ENCODE measurements around the gene GALK1.

DNA sequence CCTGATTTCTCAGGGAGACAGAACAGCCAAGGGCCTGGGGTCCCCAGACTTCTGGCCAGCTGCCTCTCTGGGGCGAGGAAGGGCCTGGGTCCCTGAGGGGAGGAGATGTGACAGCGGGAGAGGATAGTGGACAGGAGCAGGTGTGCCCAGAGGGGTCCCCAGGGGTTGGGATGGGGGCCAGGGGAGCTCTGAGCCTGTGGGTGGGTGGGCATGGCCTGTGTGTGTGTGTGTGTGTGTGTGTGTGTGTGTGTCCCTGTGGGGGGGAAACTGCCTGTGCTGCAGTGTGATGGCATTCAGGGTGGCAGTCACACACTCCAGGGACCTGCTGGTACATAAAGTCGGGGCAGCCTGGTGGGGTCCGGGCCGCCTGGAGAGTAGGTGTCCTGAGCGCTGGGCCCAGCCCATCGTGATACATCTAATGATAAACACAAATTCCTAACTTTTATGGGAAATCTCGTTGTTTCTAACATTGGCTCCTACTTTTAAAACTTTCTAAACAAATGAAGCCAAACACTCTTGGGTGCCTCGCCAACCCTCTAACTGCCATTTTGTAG is 42.4 kb downstream of the GALK1 start:
- TF ChIP-seq EZH2 (IDR thresholded peaks at IDR 0.05; ENCODE audit: insufficient read depth, poor library complexity, severe bottlenecking) (no peak), EZH2phosphoT487 (IDR thresholded peaks at IDR 0.05; ENCODE audit: insufficient read depth, low read depth) (no peak)

Data from GM23248 (cell line).